Fibroblast of skin of right quadriceps (primary cell): ENCODE results near the gene GRWD1.

Experiments used
- DNase-seq: peaks from one replicate; pipeline ENCODE4 v3.0.0-alpha.2; 2013

GRWD1 gene

DNA sequence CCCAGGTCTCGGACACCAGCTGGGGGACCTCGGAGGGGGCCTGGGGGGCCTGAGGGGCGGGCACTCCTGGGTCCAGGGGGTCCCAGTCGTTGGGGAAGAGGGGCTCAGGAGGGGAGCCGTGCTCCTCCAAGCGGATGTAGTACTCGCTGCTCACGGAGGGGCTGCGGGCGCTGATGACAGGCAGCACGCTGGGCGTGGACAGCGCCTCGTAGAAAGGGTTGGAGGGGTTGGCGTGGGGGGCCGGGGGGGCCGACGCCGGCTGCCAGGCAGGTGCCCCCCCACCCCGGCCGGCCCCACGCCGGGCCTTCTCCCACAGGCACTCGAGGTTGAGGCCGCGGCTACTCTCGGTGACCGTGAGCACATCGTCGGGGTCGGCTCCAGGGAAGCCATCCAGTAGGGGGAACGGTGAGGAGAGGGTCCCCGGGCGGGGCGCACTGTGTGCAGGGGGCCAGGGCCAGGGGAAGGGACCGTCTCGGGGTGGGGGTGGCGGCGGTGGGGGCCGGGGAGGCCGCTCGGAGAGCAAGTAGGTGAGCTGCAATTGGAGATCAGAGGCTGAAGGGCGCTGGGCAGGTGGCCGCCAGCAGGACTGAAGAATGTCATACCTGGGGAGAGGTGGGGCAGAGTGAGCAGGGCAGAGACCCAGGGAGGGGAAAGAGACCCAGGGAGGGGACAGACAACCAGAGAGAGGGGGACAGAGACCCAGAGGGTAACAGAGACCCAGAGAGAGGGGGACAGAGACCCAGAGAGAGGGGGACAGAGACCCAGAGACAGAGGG is 53.7 kb downstream of the GRWD1 start:
- DNase-seq: no peak

- no peak for DNase-seq
Observed at GRCh38 chr19:48500830-48501493, 55.2 kb downstream of the GRWD1 start.

GRCh38 chr19:48501494-48502349 is 55.9 kb downstream of the GRWD1 start:
- DNase-seq: peak; percentile 39

DNA sequence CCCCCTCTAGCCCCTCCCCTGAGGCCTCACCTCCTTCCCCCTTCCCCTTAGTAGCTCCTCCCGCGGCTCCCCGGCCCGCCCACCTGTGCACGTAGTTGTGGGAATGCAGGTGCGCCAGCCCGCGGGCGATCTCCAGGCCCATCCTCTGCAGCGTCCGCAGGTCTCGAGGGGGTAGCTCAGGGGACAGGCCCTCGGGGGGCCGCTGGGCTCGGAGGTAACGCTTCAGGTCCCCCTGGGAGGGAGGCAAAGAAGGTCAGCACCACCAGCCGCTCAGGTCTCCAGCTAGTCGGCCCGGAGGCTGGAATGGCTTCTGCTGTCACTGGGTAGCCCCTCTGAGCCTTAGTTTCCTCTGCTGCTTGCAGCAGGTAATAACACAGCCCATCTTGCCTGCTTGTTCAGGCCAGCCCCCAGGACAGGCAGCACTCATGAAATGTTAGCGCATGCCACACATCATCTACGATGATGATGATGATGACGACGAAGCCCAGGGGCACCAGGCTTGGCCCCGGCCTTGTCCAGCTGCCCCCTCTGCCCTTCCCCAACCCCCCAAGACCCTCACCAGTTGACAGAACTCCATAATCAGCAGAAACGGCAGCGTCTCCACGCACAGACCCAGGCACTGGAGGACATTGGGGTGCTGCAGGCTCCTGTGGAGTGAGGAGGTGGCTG is 56.7 kb downstream of the GRWD1 start:
- no peak for DNase-seq

DNA sequence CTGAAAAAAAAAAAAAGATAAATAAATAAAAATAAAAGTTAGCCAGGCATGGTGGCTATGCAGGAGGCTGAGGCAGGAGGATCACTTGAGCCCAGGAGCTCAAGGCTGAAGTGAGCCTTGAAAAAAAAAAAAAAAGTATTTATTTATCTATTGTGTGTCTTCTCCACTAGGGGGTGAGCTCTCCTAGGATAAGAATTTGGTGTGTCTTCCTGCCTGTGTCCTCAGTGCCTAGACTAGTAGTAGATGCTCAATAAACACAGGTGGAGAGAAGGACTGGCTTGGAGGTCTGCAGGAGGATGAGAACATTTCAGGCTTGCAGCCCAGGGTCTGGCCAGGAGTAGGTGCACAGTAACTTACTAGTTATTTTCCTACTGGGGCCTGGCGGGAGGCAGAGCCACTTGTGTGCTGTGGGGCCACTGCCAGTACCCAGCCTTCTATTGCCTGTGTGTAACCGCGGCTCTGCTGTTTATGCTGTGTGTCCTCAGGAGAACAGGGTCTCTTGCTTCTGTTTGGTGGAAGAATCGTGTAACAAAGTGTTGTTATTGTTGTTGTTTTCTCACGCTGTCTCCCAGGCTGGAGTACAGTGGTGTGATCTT is 60.5 kb downstream of the GRWD1 start:
- DNase-seq: peak; percentile 54
